ENCODE measurements around the gene CCNL2.

DNA sequence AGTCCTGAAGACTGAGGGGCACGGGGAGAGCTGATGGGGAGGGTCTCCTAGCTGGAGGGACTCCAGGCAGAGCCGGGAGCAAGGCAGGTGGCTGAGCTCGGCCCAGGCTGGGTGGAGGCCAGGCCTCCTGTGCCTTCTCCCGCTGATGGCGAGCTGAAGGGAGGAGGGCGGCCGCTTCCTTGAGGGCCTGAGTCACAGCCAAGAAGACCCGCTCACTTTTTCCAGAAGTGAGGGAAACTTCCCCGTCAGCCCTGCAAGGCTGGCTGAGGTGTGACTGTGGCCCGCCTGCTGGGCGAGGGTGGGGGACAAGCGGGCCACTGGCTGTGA is 34.6 kb upstream of the CCNL2 start:
- TF ChIP-seq, protein P1, sequence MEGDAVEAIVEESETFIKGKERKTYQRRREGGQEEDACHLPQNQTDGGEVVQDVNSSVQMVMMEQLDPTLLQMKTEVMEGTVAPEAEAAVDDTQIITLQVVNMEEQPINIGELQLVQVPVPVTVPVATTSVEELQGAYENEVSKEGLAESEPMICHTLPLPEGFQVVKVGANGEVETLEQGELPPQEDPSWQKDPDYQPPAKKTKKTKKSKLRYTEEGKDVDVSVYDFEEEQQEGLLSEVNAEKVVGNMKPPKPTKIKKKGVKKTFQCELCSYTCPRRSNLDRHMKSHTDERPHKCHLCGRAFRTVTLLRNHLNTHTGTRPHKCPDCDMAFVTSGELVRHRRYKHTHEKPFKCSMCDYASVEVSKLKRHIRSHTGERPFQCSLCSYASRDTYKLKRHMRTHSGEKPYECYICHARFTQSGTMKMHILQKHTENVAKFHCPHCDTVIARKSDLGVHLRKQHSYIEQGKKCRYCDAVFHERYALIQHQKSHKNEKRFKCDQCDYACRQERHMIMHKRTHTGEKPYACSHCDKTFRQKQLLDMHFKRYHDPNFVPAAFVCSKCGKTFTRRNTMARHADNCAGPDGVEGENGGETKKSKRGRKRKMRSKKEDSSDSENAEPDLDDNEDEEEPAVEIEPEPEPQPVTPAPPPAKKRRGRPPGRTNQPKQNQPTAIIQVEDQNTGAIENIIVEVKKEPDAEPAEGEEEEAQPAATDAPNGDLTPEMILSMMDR (conservative IDR thresholded peaks at IDR 0.05; ENCODE audit: low read depth in 2 of 2), result no peak
- TF ChIP-seq, protein P2, sequence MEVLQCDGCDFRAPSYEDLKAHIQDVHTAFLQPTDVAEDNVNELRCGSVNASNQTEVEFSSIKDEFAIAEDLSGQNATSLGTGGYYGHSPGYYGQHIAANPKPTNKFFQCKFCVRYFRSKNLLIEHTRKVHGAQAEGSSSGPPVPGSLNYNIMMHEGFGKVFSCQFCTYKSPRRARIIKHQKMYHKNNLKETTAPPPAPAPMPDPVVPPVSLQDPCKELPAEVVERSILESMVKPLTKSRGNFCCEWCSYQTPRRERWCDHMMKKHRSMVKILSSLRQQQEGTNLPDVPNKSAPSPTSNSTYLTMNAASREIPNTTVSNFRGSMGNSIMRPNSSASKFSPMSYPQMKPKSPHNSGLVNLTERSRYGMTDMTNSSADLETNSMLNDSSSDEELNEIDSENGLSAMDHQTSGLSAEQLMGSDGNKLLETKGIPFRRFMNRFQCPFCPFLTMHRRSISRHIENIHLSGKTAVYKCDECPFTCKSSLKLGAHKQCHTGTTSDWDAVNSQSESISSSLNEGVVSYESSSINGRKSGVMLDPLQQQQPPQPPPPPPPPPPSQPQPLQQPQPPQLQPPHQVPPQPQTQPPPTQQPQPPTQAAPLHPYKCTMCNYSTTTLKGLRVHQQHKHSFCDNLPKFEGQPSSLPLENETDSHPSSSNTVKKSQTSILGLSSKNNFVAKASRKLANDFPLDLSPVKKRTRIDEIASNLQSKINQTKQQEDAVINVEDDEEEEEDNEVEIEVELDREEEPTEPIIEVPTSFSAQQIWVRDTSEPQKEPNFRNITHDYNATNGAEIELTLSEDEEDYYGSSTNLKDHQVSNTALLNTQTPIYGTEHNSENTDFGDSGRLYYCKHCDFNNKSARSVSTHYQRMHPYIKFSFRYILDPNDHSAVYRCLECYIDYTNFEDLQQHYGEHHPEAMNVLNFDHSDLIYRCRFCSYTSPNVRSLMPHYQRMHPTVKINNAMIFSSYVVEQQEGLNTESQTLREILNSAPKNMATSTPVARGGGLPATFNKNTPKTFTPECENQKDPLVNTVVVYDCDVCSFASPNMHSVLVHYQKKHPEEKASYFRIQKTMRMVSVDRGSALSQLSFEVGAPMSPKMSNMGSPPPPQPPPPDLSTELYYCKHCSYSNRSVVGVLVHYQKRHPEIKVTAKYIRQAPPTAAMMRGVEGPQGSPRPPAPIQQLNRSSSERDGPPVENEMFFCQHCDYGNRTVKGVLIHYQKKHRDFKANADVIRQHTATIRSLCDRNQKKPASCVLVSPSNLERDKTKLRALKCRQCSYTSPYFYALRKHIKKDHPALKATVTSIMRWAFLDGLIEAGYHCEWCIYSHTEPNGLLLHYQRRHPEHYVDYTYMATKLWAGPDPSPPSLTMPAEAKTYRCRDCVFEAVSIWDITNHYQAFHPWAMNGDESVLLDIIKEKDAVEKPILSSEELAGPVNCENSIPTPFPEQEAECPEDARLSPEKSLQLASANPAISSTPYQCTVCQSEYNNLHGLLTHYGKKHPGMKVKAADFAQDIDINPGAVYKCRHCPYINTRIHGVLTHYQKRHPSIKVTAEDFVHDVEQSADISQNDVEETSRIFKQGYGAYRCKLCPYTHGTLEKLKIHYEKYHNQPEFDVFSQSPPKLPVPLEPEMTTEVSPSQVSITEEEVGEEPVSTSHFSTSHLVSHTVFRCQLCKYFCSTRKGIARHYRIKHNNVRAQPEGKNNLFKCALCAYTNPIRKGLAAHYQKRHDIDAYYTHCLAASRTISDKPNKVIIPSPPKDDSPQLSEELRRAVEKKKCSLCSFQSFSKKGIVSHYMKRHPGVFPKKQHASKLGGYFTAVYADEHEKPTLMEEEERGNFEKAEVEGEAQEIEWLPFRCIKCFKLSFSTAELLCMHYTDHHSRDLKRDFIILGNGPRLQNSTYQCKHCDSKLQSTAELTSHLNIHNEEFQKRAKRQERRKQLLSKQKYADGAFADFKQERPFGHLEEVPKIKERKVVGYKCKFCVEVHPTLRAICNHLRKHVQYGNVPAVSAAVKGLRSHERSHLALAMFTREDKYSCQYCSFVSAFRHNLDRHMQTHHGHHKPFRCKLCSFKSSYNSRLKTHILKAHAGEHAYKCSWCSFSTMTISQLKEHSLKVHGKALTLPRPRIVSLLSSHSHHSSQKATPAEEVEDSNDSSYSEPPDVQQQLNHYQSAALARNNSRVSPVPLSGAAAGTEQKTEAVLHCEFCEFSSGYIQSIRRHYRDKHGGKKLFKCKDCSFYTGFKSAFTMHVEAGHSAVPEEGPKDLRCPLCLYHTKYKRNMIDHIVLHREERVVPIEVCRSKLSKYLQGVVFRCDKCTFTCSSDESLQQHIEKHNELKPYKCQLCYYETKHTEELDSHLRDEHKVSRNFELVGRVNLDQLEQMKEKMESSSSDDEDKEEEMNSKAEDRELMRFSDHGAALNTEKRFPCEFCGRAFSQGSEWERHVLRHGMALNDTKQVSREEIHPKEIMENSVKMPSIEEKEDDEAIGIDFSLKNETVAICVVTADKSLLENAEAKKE (CRISPR knock-in tag; IDR thresholded peaks at IDR 0.05), result no peak
- TF ChIP-seq EZH2phosphoT487 (IDR thresholded peaks at IDR 0.05; ENCODE audit: unreplicated experiment), result no peak
- TF ChIP-seq, protein P3, sequence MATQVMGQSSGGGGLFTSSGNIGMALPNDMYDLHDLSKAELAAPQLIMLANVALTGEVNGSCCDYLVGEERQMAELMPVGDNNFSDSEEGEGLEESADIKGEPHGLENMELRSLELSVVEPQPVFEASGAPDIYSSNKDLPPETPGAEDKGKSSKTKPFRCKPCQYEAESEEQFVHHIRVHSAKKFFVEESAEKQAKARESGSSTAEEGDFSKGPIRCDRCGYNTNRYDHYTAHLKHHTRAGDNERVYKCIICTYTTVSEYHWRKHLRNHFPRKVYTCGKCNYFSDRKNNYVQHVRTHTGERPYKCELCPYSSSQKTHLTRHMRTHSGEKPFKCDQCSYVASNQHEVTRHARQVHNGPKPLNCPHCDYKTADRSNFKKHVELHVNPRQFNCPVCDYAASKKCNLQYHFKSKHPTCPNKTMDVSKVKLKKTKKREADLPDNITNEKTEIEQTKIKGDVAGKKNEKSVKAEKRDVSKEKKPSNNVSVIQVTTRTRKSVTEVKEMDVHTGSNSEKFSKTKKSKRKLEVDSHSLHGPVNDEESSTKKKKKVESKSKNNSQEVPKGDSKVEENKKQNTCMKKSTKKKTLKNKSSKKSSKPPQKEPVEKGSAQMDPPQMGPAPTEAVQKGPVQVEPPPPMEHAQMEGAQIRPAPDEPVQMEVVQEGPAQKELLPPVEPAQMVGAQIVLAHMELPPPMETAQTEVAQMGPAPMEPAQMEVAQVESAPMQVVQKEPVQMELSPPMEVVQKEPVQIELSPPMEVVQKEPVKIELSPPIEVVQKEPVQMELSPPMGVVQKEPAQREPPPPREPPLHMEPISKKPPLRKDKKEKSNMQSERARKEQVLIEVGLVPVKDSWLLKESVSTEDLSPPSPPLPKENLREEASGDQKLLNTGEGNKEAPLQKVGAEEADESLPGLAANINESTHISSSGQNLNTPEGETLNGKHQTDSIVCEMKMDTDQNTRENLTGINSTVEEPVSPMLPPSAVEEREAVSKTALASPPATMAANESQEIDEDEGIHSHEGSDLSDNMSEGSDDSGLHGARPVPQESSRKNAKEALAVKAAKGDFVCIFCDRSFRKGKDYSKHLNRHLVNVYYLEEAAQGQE (IDR thresholded peaks at IDR 0.05; ENCODE audit: unreplicated experiment), result no peak
- TF ChIP-seq JUNB (IDR thresholded peaks at IDR 0.05; ENCODE audit: unreplicated experiment), result no peak
- no peak for TF ChIP-seq EZH2 (IDR thresholded peaks at IDR 0.05; ENCODE audit: low read depth, unreplicated experiment)
- TF ChIP-seq POLR2AphosphoS5 (IDR thresholded peaks at IDR 0.05; ENCODE audit: low read depth), result no peak
- TF ChIP-seq, protein P4, sequence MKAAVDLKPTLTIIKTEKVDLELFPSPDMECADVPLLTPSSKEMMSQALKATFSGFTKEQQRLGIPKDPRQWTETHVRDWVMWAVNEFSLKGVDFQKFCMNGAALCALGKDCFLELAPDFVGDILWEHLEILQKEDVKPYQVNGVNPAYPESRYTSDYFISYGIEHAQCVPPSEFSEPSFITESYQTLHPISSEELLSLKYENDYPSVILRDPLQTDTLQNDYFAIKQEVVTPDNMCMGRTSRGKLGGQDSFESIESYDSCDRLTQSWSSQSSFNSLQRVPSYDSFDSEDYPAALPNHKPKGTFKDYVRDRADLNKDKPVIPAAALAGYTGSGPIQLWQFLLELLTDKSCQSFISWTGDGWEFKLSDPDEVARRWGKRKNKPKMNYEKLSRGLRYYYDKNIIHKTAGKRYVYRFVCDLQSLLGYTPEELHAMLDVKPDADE (IDR thresholded peaks at IDR 0.05), result no peak
- TF ChIP-seq CREB1 (CRISPR knock-in tag; IDR thresholded peaks at IDR 0.05; ENCODE audit: low read depth), result no peak
- TF ChIP-seq STAT1 (IDR thresholded peaks at IDR 0.05; ENCODE audit: unreplicated experiment), result no peak
- no peak for TF ChIP-seq NANOG (IDR thresholded peaks at IDR 0.05; ENCODE audit: borderline replicate concordance)
- no peak for TF ChIP-seq ZNF114 (CRISPR knock-in tag; IDR thresholded peaks at IDR 0.05)
